Measurements from ENCODE around the gene CACNA1E.

DNA sequence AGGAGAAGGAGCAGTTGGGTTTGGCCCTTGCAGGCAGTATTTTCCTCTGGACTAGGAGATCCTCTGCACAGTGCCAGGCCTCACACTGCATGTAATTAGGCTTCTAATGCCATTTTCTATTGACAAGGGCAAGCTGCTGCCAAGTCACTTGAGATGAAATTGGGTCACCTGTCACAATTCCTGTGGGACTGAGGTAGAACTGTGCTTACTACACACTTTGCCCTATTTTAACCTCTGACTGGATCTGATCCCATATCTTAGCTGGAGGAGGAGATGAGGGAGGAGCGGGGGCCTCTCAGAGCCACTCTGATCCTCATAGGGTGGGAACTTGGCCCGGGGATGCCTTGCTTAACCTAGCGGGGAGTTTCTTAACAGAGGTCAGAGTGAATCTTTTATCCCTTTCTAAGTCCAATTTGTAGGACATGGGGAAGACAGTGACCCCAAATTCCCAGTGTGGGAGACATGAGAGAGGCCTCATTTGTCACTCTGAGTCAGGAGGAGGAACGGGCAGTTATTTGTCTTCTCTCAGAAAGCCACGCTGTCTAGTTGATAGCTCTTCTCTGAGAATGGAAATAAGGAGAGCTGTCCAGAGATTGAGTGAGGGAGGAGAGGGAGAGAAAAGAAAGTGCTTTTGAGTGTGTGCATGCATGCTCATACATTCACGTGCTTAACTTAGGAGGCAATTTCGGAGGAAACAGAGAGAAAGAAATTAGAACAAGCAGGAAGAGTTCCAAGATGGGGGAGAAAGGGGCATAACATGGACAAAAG, 121.3 kb downstream of the CACNA1E start:
- TF ChIP-seq EZH2phosphoT487 (IDR thresholded peaks at IDR 0.05; ENCODE audit: borderline replicate concordance, low read depth, low read length): no peak
- TF ChIP-seq, protein P1, sequence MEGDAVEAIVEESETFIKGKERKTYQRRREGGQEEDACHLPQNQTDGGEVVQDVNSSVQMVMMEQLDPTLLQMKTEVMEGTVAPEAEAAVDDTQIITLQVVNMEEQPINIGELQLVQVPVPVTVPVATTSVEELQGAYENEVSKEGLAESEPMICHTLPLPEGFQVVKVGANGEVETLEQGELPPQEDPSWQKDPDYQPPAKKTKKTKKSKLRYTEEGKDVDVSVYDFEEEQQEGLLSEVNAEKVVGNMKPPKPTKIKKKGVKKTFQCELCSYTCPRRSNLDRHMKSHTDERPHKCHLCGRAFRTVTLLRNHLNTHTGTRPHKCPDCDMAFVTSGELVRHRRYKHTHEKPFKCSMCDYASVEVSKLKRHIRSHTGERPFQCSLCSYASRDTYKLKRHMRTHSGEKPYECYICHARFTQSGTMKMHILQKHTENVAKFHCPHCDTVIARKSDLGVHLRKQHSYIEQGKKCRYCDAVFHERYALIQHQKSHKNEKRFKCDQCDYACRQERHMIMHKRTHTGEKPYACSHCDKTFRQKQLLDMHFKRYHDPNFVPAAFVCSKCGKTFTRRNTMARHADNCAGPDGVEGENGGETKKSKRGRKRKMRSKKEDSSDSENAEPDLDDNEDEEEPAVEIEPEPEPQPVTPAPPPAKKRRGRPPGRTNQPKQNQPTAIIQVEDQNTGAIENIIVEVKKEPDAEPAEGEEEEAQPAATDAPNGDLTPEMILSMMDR (conservative IDR thresholded peaks at IDR 0.05; ENCODE audit: low read length): no peak

All from OCI-LY7 (cell line).